ENCODE data around the gene CALML4. TPM values are rescaled to one million over a fixed set of nuclear protein-coding genes. Genes with fewer than 3 reads are reported as not detected.

The CALML4 gene
- total RNA-seq, 2 experiments from 2014 or later = 1.5 to 2.0 TPM

DNA sequence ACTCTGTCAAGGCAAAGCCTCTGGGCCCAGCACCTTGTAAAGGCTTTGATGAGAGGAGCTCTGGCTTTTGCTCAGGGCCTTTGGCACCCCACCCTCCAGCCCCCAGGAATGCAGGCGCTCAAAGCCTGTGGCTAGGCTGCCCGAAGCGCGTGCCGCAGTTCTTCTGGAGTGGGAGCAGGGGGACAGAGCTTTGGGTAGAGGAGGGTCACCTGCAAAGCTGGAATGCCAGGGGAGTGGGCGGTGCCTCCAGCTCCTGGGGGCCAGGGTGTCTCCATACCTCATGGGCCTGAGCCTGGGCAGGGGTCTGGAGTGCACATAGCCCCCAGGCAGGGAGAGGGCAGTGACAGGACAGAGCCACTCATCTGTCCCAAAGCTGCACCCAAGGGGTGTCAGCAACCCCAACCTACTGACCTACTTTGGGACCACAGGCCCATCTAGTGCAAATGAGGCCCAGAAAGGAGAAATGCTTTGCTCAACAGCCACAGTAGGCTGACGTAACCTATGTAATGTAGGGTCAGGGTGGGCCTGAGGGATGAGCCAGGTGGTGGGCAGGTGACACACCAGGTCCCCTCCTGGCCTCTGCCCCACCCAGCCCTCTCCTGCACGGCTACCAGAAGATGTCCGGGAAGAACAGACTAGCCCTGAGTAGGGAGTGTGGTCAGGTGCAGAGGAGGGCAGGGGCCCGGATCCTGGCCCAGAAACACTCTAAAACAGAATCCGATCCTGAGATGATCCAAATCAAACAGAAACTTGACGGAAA lies 2.2 kb upstream of the CALML4 start:
- H3K4me3 ChIP-seq (ENCODE audit: low read length) = no peak overlapping the region
- Mint-ChIP-seq H3K36me3 (ENCODE audit: low read depth) (no peaks in the 10 kb centered on the region), H3K27ac (no peak overlapping the region), H3K4me3 (no peak overlapping the region), H3K9me3 (no peaks in the 10 kb centered on the region), H3K4me1 (ENCODE audit: low read depth) (peaks cover 22% of the 10 kb centered on the region), H3K27me3 (no peaks in the 10 kb centered on the region)
- H3K36me3 ChIP-seq (ENCODE audit: insufficient read depth, low read length) = peaks cover 4% of the 10 kb centered on the region
- ATAC-seq (ENCODE audit: poor library complexity) = no peak
- intact Hi-C loops (cut with DNase I, micrococcal nuclease) = no loop called here
- H3K27ac ChIP-seq (ENCODE audit: low read depth in 1 of 2, low read length in 2 of 2) = no peak overlapping the region
- TF ChIP-seq, protein P1, sequence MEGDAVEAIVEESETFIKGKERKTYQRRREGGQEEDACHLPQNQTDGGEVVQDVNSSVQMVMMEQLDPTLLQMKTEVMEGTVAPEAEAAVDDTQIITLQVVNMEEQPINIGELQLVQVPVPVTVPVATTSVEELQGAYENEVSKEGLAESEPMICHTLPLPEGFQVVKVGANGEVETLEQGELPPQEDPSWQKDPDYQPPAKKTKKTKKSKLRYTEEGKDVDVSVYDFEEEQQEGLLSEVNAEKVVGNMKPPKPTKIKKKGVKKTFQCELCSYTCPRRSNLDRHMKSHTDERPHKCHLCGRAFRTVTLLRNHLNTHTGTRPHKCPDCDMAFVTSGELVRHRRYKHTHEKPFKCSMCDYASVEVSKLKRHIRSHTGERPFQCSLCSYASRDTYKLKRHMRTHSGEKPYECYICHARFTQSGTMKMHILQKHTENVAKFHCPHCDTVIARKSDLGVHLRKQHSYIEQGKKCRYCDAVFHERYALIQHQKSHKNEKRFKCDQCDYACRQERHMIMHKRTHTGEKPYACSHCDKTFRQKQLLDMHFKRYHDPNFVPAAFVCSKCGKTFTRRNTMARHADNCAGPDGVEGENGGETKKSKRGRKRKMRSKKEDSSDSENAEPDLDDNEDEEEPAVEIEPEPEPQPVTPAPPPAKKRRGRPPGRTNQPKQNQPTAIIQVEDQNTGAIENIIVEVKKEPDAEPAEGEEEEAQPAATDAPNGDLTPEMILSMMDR (IDR thresholded peaks at IDR 0.05) = no peak
- H3K27me3 ChIP-seq (ENCODE audit: control insufficient read depth in 1 of 2, insufficient read depth in 2 of 2, low read length in 2 of 2) = no peaks in the 10 kb centered on the region
- POLR2A ChIA-PET = no interaction called here
- H3K9me3 ChIP-seq (ENCODE audit: control insufficient read depth in 1 of 2, insufficient read depth in 1 of 2, low read length in 2 of 2) = no peaks in the 10 kb centered on the region
- no peak for DNase-seq
- CTCF ChIA-PET = no interaction called here
- H3K4me1 ChIP-seq (ENCODE audit: insufficient read depth, low read length) = peaks cover 58% of the 10 kb centered on the region

DNA sequence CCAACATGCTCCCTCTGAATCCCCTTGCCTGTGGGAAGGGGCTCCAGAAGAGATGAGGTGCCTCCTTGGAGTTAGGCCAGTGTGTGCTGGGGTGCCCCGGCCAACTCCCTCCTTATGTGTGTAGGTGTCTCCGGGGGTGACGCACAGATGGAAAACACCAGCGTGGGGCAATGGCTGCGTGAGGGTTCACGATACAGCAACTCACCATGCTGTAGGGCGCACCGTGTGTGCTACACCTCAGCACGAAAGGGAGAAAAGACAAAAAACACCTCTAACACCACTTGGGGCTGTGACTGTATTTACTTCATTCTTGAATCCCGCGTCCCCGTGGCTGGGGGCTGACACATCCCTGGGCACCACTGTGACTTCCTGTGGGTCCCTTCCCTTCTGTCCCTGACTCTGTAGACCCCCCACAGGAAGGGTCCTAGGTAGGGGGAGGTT lies 1.6 kb upstream of the CALML4 start:
- Histone ChIP-seq H3K27ac (ENCODE audit: low read depth in 1 of 2, low read length in 2 of 2) (no peak overlapping the region), H3K27me3 (ENCODE audit: control insufficient read depth in 1 of 2, insufficient read depth in 2 of 2, low read length in 2 of 2) (no peaks in the 10 kb centered on the region), H3K4me3 (ENCODE audit: low read length) (no peak overlapping the region), H3K4me1 (ENCODE audit: insufficient read depth, low read length) (peaks cover 58% of the 10 kb centered on the region), H3K36me3 (ENCODE audit: insufficient read depth, low read length) (peaks cover 4% of the 10 kb centered on the region), H3K9me3 (ENCODE audit: control insufficient read depth in 1 of 2, insufficient read depth in 1 of 2, low read length in 2 of 2) (no peaks in the 10 kb centered on the region)
- Mint-ChIP-seq H3K4me3 (no peak overlapping the region), H3K27me3 (no peaks in the 10 kb centered on the region), H3K9me3 (no peaks in the 10 kb centered on the region), H3K27ac (no peak overlapping the region), H3K4me1 (ENCODE audit: low read depth) (peaks cover 22% of the 10 kb centered on the region), H3K36me3 (ENCODE audit: low read depth) (no peaks in the 10 kb centered on the region)
- intact Hi-C loops (cut with DNase I, micrococcal nuclease) = no loop called here
- no peak for DNase-seq
- ATAC-seq (ENCODE audit: poor library complexity) = no peak
- TF ChIP-seq, protein P1 (IDR thresholded peaks at IDR 0.05) = no peak
- ChIA-PET CTCF (no interaction called here), POLR2A (no interaction called here)

DNA sequence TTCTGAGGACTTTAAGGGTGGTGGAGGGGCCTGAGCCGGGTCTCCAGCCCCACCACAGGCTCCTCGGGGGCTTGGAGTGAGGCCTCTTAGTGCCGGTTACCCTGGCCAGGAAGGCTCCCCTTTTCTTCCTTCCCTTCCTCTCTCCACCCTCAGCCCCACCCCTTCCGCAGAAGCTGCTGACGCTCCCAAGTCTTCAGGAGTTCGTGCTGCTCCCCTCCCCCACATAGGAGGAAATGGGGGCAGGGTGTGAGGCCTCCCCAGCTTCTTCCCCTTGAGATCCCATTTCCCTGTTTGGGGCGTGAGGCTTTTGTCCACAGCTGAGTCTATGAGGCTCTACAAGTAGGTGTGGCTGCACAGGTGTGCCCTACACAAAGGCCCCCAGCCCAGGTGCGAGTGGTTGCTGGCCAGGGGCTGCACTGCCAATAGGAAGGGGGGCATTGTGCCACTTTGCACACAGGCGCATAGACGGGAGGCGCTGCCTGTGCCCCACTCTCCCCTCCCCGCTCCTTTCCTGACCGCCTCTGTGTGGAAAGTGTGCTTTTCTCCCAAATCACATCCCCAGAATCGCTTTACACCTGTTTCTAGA lies 915 bp upstream of the CALML4 start:
- ATAC-seq (ENCODE audit: poor library complexity) (no peak), DNase-seq (peak in 3 of 14 experiments; percentile 28 to 36 (median 29))
- Histone ChIP-seq H3K27ac (ENCODE audit: low read depth in 1 of 2, low read length in 2 of 2) (no peak overlapping the region), H3K36me3 (ENCODE audit: insufficient read depth, low read length) (no peaks in the 10 kb centered on the region), H3K27me3 (ENCODE audit: control insufficient read depth in 1 of 2, insufficient read depth in 2 of 2, low read length in 2 of 2) (no peaks in the 10 kb centered on the region), H3K4me1 (ENCODE audit: insufficient read depth, low read length) (peaks cover 58% of the 10 kb centered on the region), H3K9me3 (ENCODE audit: control insufficient read depth in 1 of 2, insufficient read depth in 1 of 2, low read length in 2 of 2) (no peaks in the 10 kb centered on the region), H3K4me3 (ENCODE audit: low read length) (peak overlapping the region; percentile 16)
- Mint-ChIP-seq H3K27me3 (no peaks in the 10 kb centered on the region), H3K27ac (no peak overlapping the region), H3K4me1 (ENCODE audit: low read depth) (peaks cover 22% of the 10 kb centered on the region), H3K9me3 (no peaks in the 10 kb centered on the region), H3K36me3 (ENCODE audit: low read depth) (no peaks in the 10 kb centered on the region), H3K4me3 (no peak overlapping the region)
- TF ChIP-seq, protein P1 (IDR thresholded peaks at IDR 0.05) = no peak
- POLR2A ChIA-PET = no interaction called here
- CTCF ChIA-PET = no interaction called here
- intact Hi-C loops (cut with DNase I, micrococcal nuclease) = no loop called here
